Prostate gland (tissue), 2 donors: ENCODE measurements around the gene VRK3.

Source experiments
- POLR2A ChIP-seq: fragments of 450-650 bp; IDR thresholded peaks from one replicate; pipeline ENCODE4 v1.6.1; 2016; ENCODE audit warnings: antibody characterized with exemption, mild to moderate bottlenecking
- POLR2AphosphoS5 ChIP-seq: sonication (generic); formaldehyde crosslinking; IDR thresholded peaks from one replicate; pipeline ENCODE4 v1.6.1; 2017; ENCODE audit warnings: antibody characterized with exemption
- TF ChIP-seq, protein P1 (sequence below), 4 experiments: fragments of 200-600 bp in 2 of 4; fragments of 450-650 bp in 2 of 4; sonication (generic) in 2 of 4; IDR thresholded peaks; 1 replicate in 3 of 4; 2 replicates in 1 of 4; pipeline ENCODE4 v1.5.1; 2016 to 2019; ENCODE audit warnings: antibody characterized with exemption in 4 of 4, mild to moderate bottlenecking in 2 of 4, moderate library complexity in 2 of 4

DNA sequence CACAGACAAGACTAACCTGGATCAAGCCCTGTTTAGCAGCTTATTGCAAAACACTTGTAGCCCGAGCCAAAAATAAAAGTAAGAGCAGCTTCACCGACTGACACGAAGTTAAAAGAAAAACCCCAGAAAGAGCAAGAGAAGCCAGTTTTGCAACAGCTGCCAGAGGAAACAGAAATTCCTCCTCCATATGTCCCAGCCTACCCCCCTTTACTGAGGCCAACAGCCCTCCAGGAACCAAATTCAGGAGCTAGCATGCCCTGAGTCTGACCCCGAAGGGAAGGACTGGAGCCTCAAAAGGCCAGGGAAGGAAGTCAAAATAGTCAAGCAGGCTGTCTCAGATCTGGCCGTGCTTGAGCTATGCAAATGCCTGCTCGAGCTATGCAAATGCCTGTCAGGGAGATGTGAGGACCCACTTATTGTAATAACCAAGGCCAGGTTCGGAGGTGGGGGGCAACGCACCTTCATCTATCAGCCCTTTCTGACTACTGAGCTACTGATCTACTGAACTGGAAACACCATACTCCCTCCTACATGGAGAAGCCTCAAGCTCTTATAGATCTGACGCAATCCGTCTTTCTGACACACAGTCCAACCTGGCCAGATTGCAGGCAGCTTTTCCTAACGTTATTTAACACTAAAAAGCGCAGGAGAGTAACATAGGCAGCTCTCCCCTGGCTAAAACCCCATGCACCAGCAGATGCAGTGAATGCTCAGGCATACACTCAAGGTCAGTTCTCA is 70.9 kb downstream of the VRK3 start:
- TF ChIP-seq, protein P1, sequence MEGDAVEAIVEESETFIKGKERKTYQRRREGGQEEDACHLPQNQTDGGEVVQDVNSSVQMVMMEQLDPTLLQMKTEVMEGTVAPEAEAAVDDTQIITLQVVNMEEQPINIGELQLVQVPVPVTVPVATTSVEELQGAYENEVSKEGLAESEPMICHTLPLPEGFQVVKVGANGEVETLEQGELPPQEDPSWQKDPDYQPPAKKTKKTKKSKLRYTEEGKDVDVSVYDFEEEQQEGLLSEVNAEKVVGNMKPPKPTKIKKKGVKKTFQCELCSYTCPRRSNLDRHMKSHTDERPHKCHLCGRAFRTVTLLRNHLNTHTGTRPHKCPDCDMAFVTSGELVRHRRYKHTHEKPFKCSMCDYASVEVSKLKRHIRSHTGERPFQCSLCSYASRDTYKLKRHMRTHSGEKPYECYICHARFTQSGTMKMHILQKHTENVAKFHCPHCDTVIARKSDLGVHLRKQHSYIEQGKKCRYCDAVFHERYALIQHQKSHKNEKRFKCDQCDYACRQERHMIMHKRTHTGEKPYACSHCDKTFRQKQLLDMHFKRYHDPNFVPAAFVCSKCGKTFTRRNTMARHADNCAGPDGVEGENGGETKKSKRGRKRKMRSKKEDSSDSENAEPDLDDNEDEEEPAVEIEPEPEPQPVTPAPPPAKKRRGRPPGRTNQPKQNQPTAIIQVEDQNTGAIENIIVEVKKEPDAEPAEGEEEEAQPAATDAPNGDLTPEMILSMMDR (IDR thresholded peaks at IDR 0.05) = no peak
- TF ChIP-seq POLR2AphosphoS5 (no peak), POLR2A (no peak)
